Spinal cord (tissue), 10 donors: ENCODE measurements around the gene AKT1. TPM values are rescaled to one million over a fixed set of nuclear protein-coding genes. Genes with fewer than 3 reads are reported as not detected.

Experiments used
- DNase-seq, 6 donors: peaks; one replicate each; pipeline versions ENCODE4 v3.0.0 to v3.0.0-alpha.2; 2013 to 2015; ENCODE audit warnings: low spot score in 6 of 6, low read depth in 4 of 6
- H3K27ac ChIP-seq: one replicate; pipeline ENCODE4 v1.5.1; 2013; ENCODE audit warnings: low read depth, low read length, control low read depth
- H3K27me3 ChIP-seq: one replicate; pipeline ENCODE4 v1.6.1; 2013; ENCODE audit warnings: low read length; ENCODE audit not compliant: control insufficient read depth, insufficient read depth
- H3K36me3 ChIP-seq: one replicate; pipeline ENCODE4 v1.6.1; 2013; ENCODE audit warnings: low read length; ENCODE audit not compliant: control insufficient read depth, insufficient read depth
- H3K4me1 ChIP-seq: one replicate; pipeline ENCODE4 v1.6.1; 2013; ENCODE audit warnings: low read length; ENCODE audit not compliant: control insufficient read depth, insufficient read depth
- H3K4me3 ChIP-seq: one replicate; pipeline ENCODE4 v1.5.1; 2013; ENCODE audit warnings: low read depth, low read length, control low read depth
- H3K9me3 ChIP-seq: one replicate; pipeline ENCODE4 v1.6.1; 2013; ENCODE audit warnings: low read length; ENCODE audit not compliant: control insufficient read depth, insufficient read depth
- WGBS: methylation state at CpG from one replicate; pipeline ENCODE4 v1.1.5; 2013; ENCODE audit warnings: missing lambda C conversion rate; ENCODE audit not compliant: insufficient coverage; 5-methylcytosine and 5-hydroxymethylcytosine counted together
- polyA plus RNA-seq, 2 donors: library from polyadenylated mRNA; unstranded; fragments of 120-200 nt; gene quantifications; one replicate each; pipeline ENCODE4 v1.2.1, GENCODE V29; 2013; ENCODE audit not compliant: insufficient read length in 2 of 2
- total RNA-seq, 2 donors: library from RNA; depleted of rRNA in 1 of 2; stranded (reverse); fragments of 120-200 nt in 1 of 2; fragments of >200 nt in 1 of 2; gene quantifications; one replicate each; pipeline versions ENCODE4 v1.2.3 to v1.2.4, GENCODE V29; 2013 to 2014
- donor health status: healthy.

AKT1 gene
- total and polyA plus RNA-seq, 4 donors: 60.3 to 174 (median 152) TPM

DNA sequence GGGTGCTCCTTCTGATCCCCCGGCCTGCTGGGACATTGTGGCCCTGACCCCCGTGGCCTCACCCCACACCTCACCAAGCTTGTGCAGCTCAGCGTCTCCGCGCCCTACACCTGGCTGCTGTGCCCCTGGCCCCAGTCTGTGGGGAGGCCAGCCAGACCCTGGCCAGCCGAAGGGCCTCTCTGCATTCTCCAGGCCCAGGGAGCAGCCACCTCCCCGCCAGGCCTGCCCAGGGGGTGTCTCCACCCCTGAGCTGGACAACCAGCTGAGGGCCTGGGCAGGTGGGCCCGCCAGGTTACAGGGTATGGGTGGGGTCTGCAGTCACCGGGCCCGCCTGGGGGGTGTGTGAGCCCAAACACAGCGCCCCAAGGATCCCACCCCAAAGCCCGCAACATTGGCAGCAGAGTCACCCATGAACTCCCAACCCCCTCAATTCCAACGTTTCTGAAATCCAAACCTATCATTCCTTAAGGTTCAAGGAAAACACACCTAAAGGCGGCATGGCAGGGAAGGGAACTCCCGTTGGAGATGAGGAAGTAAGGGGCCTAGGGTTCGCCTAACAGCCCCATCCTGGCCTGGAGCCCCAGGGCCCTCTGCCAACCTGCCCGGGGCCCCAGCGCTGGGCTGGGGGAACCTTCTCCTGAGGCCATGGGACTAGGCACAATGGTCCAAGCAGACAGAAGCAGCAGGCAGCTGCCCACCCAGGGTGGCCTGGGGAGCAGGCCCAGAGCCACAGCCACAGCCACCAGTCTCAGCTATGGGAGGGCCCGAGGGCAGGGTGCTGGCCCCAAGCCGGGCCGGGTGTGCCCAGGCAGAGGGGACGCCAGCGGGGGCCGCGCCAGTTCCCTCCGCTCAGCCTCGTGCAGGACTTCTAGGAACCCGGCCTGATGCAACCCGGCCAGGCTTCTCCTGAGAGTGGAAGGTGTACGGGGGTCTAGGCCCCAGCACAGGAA lies 8.5 kb downstream of the AKT1 start:
- no peaks in the 10 kb centered on the region for H3K9me3 ChIP-seq
- peaks cover 97% of the 10 kb centered on the region for H3K36me3 ChIP-seq
- H3K4me1 ChIP-seq: peaks cover 74% of the 10 kb centered on the region
- 79% methylated on average over 21 of the region's 30 CpGs for WGBS
- DNase-seq: no peak
- H3K27ac ChIP-seq: no peak overlapping the region
- no peak overlapping the region for H3K4me3 ChIP-seq
- no peaks in the 10 kb centered on the region for H3K27me3 ChIP-seq

- Histone ChIP-seq H3K27me3 (no peaks in the 10 kb centered on the region), H3K27ac (no peak overlapping the region), H3K4me1 (peaks cover 80% of the 10 kb centered on the region), H3K4me3 (no peak overlapping the region), H3K9me3 (no peaks in the 10 kb centered on the region), H3K36me3 (peaks cover 97% of the 10 kb centered on the region)
- no peak for DNase-seq
- WGBS: 57% methylated on average over 13 of the region's 14 CpGs
These were observed 9.4 kb downstream of the AKT1 start for GRCh38 chr14:104786091-104786586.

- H3K27ac ChIP-seq: no peak overlapping the region
- DNase-seq: no peak
- H3K9me3 ChIP-seq: no peaks in the 10 kb centered on the region
- H3K27me3 ChIP-seq: no peaks in the 10 kb centered on the region
- no peak overlapping the region for H3K4me3 ChIP-seq
- H3K4me1 ChIP-seq: peaks cover 80% of the 10 kb centered on the region
- WGBS: 84% methylated on average over 13 of the region's 13 CpGs
- peaks cover 97% of the 10 kb centered on the region for H3K36me3 ChIP-seq
These were observed 9.9 kb downstream of the AKT1 start for GRCh38 chr14:104785708-104786080.

- Histone ChIP-seq H3K27me3 (no peaks in the 10 kb centered on the region), H3K36me3 (peaks cover 97% of the 10 kb centered on the region), H3K9me3 (no peaks in the 10 kb centered on the region), H3K4me3 (no peak overlapping the region), H3K4me1 (peaks cover 80% of the 10 kb centered on the region), H3K27ac (no peak overlapping the region)
- WGBS: 36% methylated on average over 30 of the region's 36 CpGs
- DNase-seq: peak in 3 of 6 donors; percentile 42 to 90 (median 76)
These were observed 10.5 kb downstream of the AKT1 start for GRCh38 chr14:104784846-104785707.

GRCh38 chr14:104784218-104784568 lies 11.4 kb downstream of the AKT1 start:
- Histone ChIP-seq H3K27me3 (no peaks in the 10 kb centered on the region), H3K4me1 (peaks cover 78% of the 10 kb centered on the region), H3K4me3 (no peak overlapping the region), H3K9me3 (no peaks in the 10 kb centered on the region), H3K36me3 (peaks cover 97% of the 10 kb centered on the region), H3K27ac (no peak overlapping the region)
- no peak for DNase-seq
- 86% methylated on average over 1 of the region's 9 CpGs for WGBS

DNA sequence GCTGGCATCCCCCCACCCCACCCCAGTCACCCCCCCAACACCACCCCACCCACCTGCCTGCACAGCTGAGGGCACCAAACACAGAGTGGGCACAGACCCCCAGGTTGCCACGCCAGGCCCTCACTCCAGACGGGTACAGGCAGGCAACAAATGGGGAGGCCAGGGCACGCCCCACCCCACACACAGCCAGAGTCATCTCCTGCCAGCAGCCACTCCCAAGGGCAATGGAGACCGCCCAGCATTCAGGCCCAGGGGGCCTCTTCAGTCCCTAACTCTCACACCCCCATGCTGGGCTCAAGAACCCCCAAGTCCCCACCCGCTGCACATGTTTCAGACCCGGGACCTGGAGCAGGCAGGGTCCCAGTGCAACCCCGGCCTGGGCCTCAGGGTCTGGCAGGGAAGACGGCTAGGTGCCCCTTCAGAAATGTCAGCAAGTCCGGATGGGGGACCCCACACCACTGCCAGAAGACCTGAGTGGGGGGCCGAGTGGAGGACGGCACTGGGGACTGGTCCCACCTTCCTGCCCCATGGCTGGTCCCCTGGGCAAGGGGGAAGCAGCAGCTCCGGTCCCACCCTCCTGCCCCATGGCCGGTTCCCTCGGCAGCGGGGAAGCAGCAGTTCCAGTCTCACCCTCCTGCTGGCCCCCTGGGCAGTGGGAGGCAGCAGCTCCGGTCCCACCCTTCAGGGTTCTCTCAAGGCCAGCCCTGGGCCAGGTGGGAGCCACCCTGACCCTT lies 11.9 kb downstream of the AKT1 start:
- H3K9me3 ChIP-seq: no peaks in the 10 kb centered on the region
- peaks cover 97% of the 10 kb centered on the region for H3K36me3 ChIP-seq
- DNase-seq: no peak
- 72% methylated on average over 16 of the region's 16 CpGs for WGBS
- H3K4me3 ChIP-seq: no peak overlapping the region
- peaks cover 74% of the 10 kb centered on the region for H3K4me1 ChIP-seq
- no peaks in the 10 kb centered on the region for H3K27me3 ChIP-seq
- H3K27ac ChIP-seq: no peak overlapping the region

- Histone ChIP-seq H3K36me3 (peaks cover 97% of the 10 kb centered on the region), H3K27ac (no peak overlapping the region), H3K27me3 (no peaks in the 10 kb centered on the region), H3K4me1 (peaks cover 74% of the 10 kb centered on the region), H3K4me3 (no peak overlapping the region), H3K9me3 (no peaks in the 10 kb centered on the region)
- DNase-seq: peak in 1 of 6 donors; percentile 59
- 29% methylated on average over 12 of the region's 13 CpGs for WGBS
These were observed 12.8 kb downstream of the AKT1 start for GRCh38 chr14:104782808-104783139.

- WGBS: 42% methylated on average over 26 of the region's 28 CpGs
- Histone ChIP-seq H3K27ac (no peak overlapping the region), H3K36me3 (peaks cover 97% of the 10 kb centered on the region), H3K9me3 (no peaks in the 10 kb centered on the region), H3K27me3 (no peaks in the 10 kb centered on the region), H3K4me1 (peaks cover 74% of the 10 kb centered on the region), H3K4me3 (no peak overlapping the region)
- DNase-seq: no peak
These were observed 13.3 kb downstream of the AKT1 start for GRCh38 chr14:104782086-104782807.
